ENCODE data around the gene IL15.

DNA sequence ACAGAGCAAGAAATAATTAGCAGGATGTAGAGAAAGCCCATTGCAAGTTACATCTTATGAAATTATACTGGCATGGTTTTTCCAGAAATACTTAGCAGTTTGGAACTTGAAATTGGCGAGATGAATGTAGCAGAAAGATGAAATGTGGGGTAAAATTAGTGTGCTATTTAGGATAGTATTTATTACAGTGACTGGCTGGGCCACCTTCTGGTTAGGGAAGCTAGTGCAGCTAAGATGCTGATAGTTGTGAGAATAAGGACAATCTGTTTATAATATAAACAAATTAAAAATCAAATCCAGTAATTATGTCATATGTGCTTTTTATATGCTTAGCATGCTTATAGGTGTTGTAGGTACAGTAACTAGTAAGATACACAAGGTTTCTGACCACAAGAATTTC, 74.8 kb downstream of the IL15 start:
- TF ChIP-seq CREB1 (CRISPR knock-in tag; IDR thresholded peaks at IDR 0.05; ENCODE audit: low read depth), result no peak
- TF ChIP-seq, protein P1, sequence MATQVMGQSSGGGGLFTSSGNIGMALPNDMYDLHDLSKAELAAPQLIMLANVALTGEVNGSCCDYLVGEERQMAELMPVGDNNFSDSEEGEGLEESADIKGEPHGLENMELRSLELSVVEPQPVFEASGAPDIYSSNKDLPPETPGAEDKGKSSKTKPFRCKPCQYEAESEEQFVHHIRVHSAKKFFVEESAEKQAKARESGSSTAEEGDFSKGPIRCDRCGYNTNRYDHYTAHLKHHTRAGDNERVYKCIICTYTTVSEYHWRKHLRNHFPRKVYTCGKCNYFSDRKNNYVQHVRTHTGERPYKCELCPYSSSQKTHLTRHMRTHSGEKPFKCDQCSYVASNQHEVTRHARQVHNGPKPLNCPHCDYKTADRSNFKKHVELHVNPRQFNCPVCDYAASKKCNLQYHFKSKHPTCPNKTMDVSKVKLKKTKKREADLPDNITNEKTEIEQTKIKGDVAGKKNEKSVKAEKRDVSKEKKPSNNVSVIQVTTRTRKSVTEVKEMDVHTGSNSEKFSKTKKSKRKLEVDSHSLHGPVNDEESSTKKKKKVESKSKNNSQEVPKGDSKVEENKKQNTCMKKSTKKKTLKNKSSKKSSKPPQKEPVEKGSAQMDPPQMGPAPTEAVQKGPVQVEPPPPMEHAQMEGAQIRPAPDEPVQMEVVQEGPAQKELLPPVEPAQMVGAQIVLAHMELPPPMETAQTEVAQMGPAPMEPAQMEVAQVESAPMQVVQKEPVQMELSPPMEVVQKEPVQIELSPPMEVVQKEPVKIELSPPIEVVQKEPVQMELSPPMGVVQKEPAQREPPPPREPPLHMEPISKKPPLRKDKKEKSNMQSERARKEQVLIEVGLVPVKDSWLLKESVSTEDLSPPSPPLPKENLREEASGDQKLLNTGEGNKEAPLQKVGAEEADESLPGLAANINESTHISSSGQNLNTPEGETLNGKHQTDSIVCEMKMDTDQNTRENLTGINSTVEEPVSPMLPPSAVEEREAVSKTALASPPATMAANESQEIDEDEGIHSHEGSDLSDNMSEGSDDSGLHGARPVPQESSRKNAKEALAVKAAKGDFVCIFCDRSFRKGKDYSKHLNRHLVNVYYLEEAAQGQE (IDR thresholded peaks at IDR 0.05; ENCODE audit: unreplicated experiment), result no peak
- TF ChIP-seq ZNF331 (CRISPR knock-in tag; IDR thresholded peaks at IDR 0.05; ENCODE audit: low read depth), result no peak
